ENCODE measurements around the gene BFSP2.

GRCh38 chr3:133367403-133367802 is 32.5 kb upstream of the BFSP2 start:
- TF ChIP-seq RCOR1 (IDR thresholded peaks at IDR 0.05; ENCODE audit: insufficient replicate concordance, low read length) (no peak), CTCF (conservative IDR thresholded peaks at IDR 0.05; ENCODE audit: low read depth, low read length) (no peak), CEBPB (IDR thresholded peaks at IDR 0.05; ENCODE audit: low read depth, low read length) (no peak), RAD21 (IDR thresholded peaks at IDR 0.05; ENCODE audit: low read length) (no peak), POLR2A (IDR thresholded peaks at IDR 0.05; ENCODE audit: low read depth, low read length) (no peak), CHD1 (IDR thresholded peaks at IDR 0.05; ENCODE audit: low read depth, low read length) (no peak), RFX5 (IDR thresholded peaks at IDR 0.05; ENCODE audit: low read depth, low read length) (no peak), MXI1 (IDR thresholded peaks at IDR 0.05; ENCODE audit: borderline replicate concordance, low read depth, low read length) (no peak), ELK1 (IDR thresholded peaks at IDR 0.05; ENCODE audit: borderline replicate concordance, low read depth, low read length) (no peak), SMC3 (IDR thresholded peaks at IDR 0.05; ENCODE audit: low read depth, low read length) (no peak), MAZ (IDR thresholded peaks at IDR 0.05; ENCODE audit: borderline replicate concordance, low read depth, low read length) (no peak), USF2 (IDR thresholded peaks at IDR 0.05; ENCODE audit: low read depth, low read length) (no peak), FOS (IDR thresholded peaks at IDR 0.05; ENCODE audit: low read depth, low read length) (no peak)
